ENCODE results near the gene ZNF879.

Gene ZNF879

DNA sequence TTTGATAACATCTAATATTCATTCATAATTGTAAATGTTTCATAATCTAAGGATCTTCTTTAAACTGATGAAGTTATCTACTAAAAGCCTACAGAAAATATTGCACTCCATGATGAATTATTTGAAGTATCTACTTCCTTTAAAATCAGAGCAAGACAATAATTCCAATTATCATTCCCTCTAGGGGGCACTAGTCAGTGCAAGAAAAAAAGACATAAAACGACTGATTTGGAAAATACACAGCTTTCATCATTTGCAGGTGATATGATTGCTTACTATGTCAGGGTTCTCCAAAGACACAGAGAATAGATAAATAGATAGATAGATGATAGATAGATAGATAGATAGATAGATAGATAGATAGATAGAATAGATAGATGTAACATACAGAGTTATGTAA is 14.9 kb upstream of the ZNF879 start:
- H3K27ac ChIP-seq, result no peak overlapping the region
- peak; percentile 33 for TF ChIP-seq CTCF (IDR thresholded peaks at IDR 0.05)
- TF ChIP-seq ZFX (IDR thresholded peaks at IDR 0.05; ENCODE audit: borderline replicate concordance), result no peak

DNA sequence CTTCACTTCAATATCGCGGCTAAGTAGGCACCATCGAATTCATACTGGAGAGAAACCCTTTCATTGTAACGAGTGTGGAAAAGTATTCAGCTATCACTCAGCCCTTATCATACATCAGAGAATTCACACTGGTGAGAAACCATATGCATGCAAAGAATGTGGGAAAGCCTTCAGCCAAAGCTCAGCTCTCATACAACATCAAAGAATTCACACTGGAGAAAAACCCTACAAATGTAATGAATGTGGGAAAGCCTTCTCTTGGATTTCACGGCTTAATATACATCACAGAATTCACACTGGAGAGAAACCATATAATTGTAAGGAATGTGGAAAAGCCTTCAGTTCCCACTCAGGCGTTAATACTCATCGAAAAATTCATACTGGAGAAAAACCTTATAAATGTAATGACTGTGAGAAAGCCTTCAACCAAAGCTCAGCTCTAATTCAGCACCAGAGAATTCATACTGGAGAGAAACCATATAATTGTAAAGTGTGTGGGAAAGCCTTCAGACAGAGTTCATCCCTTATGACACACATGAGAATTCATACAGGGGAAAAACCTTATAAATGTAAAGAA is 9.5 kb downstream of the ZNF879 start:
- H3K27ac ChIP-seq, result no peak overlapping the region
- TF ChIP-seq CTCF (IDR thresholded peaks at IDR 0.05), result no peak
- TF ChIP-seq ZFX (IDR thresholded peaks at IDR 0.05; ENCODE audit: borderline replicate concordance), result no peak

DNA sequence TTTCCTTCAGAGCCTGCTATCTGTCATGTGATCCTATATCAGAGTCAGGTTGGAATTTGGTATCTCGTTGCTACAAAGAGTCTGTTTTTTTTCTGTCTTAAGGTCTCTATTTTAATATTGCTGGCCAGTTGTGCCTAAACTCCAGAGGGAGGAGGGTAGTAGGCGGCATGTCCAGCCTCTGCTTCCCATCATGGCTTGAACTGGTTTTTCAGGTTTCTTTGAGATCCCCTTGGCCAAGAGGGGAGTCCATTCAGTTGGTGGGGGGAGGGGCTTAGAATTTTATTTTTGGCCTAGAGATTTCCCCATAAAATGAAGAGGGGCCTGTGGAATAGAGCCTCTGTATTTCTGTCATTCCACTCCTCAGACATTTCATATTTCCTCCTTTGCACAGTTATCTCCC is 21.2 kb downstream of the ZNF879 start:
- H3K27ac ChIP-seq, result no peak overlapping the region

DNA sequence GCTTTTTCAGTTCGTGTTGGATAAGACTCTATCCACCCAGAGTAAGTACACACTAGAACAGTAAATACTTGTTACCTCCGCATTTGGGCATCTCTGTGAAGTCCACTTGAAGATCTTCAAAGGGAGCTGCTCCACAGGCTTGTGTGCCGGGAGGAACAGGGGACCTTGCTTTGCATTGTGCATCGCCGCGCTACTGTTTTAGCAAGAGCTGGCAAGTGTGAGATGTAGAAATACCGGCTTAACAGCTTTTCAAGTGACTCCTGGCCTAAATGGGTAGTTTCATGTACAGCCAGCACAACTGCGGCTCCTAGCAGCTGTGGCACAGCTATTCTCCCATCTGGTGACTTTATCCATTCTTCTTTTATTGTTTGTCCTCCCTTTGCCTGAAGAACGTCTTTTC is 28.2 kb downstream of the ZNF879 start:
- TF ChIP-seq CTCF (IDR thresholded peaks at IDR 0.05) (no peak), ZFX (IDR thresholded peaks at IDR 0.05; ENCODE audit: borderline replicate concordance) (no peak)
- H3K27ac ChIP-seq, result no peak overlapping the region

More for the DNA sequence above, 21.2 kb downstream of the ZNF879 start:
- TF ChIP-seq CTCF (IDR thresholded peaks at IDR 0.05), result no peak
- no peak for TF ChIP-seq ZFX (IDR thresholded peaks at IDR 0.05; ENCODE audit: borderline replicate concordance)

GRCh38 chr5:179054036-179054785 is 30.6 kb downstream of the ZNF879 start:
- H3K27ac ChIP-seq, result no peak overlapping the region
- no peak for TF ChIP-seq ZFX (IDR thresholded peaks at IDR 0.05; ENCODE audit: borderline replicate concordance)
- TF ChIP-seq CTCF (IDR thresholded peaks at IDR 0.05), result no peak

DNA sequence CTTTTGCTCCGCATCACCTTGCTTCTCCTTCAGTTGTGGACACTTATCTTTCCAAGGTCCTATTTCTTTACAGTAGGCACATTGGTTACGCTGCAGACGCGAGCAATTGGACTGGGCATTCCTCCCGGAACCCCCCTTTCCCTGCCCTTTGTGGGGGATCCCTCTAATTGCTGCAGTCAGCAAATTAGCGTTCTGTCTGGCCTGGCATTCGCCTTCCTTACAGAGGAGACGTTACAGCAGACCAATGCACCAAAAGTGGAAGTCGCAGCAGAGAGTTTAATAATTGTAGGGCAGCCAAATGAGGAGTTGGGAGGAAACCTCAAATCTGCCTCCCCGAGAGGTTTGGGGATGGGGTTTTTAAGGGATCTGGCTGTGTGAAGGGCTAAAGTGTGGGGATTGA is 31.3 kb downstream of the ZNF879 start:
- H3K27ac ChIP-seq, result no peak overlapping the region
- TF ChIP-seq ZFX (IDR thresholded peaks at IDR 0.05; ENCODE audit: borderline replicate concordance) (no peak), CTCF (IDR thresholded peaks at IDR 0.05) (no peak)

DNA sequence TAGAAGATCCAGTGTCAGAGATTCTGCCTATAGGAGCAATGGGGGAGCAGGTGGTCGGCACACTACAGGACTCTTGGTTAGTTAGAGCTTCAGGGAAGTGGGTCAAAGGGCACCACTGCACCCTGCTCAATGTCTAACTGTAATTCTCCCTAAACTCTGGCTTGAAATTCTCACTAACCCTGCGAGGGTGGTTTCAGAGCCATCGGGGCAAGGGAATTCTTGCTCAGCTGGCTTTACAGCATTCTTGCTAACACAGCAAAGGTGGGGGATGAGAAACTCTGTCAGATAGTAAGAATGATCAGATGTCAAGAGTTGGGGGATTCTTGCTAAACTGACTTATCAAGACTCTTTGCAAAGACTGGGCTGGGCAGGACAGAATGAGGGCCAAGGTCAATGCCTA is 31.8 kb downstream of the ZNF879 start:
- no peak overlapping the region for H3K27ac ChIP-seq
- TF ChIP-seq ZFX (IDR thresholded peaks at IDR 0.05; ENCODE audit: borderline replicate concordance) (no peak), CTCF (IDR thresholded peaks at IDR 0.05) (no peak)
